Ishikawa (cell line): ENCODE data around the gene SEPTIN1.

Source experiments
- CEBPB ChIP-seq: IDR thresholded peaks from 2 replicates; pipeline ENCODE4 v1.6.1; 2012
- CREB1 ChIP-seq: IDR thresholded peaks from 2 replicates; pipeline ENCODE4 v1.6.1; 2012; ENCODE audit warnings: low read depth
- EGR1 ChIP-seq: IDR thresholded peaks from 2 replicates; pipeline ENCODE4 v1.6.1; 2012
- EP300 ChIP-seq: IDR thresholded peaks from 2 replicates; pipeline ENCODE4 v1.6.1; 2012; ENCODE audit warnings: borderline replicate concordance
- FOXM1 ChIP-seq: IDR thresholded peaks from 2 replicates; pipeline ENCODE4 v1.6.1; 2012; ENCODE audit warnings: low read depth, borderline replicate concordance
- NFIC ChIP-seq: IDR thresholded peaks from 2 replicates; pipeline ENCODE4 v1.6.1; 2012
- RAD21 ChIP-seq: IDR thresholded peaks from 2 replicates; pipeline ENCODE4 v1.6.1; 2012; ENCODE audit warnings: low read depth
- TAF1 ChIP-seq: IDR thresholded peaks from 2 replicates; pipeline ENCODE4 v1.6.1; 2012; ENCODE audit warnings: low read depth, mild to moderate bottlenecking
- TCF12 ChIP-seq: IDR thresholded peaks from 2 replicates; pipeline ENCODE4 v1.6.1; 2012; ENCODE audit warnings: low read depth
- TEAD4 ChIP-seq: IDR thresholded peaks from 2 replicates; pipeline ENCODE4 v1.6.1; 2012
- YY1 ChIP-seq: IDR thresholded peaks from 2 replicates; pipeline ENCODE4 v1.6.1; 2012; ENCODE audit warnings: low read depth
- ZBTB7A ChIP-seq: IDR thresholded peaks from 2 replicates; pipeline ENCODE4 v1.6.1; 2012; ENCODE audit warnings: low read depth
- TF ChIP-seq, protein P1 (sequence below): IDR thresholded peaks from 2 replicates; pipeline ENCODE4 v1.6.1; 2012
- TF ChIP-seq, protein P2 (sequence below): IDR thresholded peaks from 2 replicates; pipeline ENCODE4 v1.6.1; 2012; ENCODE audit warnings: low read depth, mild to moderate bottlenecking
- TF ChIP-seq, protein P3 (sequence below): IDR thresholded peaks from 2 replicates; pipeline ENCODE4 v1.6.1; 2012

The SEPTIN1 gene

DNA sequence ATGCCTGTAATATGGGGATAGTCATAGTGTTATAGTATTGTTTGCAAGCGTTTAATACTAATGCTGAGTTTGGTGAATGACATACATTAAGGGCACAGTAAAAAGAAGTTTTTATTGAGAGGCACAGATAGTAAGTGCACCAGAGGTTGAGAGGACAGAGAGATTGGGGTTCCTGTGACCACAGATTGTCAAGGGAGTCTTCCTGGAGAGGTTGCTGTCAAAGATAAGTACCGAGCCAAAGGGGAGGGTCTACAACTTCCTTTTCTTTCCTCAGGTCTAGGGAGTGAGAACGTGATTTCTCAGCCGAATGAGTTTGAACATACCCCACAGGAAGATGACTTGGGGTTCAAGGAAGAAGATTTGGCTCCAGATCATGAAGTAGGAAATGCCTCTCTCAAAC is 14.7 kb upstream of the SEPTIN1 start:
- TF ChIP-seq, protein P1, sequence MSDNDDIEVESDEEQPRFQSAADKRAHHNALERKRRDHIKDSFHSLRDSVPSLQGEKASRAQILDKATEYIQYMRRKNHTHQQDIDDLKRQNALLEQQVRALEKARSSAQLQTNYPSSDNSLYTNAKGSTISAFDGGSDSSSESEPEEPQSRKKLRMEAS, result no peak
- TF ChIP-seq EP300, result no peak
- no peak for TF ChIP-seq NFIC
- no peak for TF ChIP-seq ZBTB7A
- TF ChIP-seq TAF1, result no peak
- no peak for TF ChIP-seq RAD21
- TF ChIP-seq EGR1, result no peak
- TF ChIP-seq TEAD4, result no peak
- TF ChIP-seq FOXM1, result no peak
- TF ChIP-seq TCF12, result no peak
- TF ChIP-seq, protein P2, sequence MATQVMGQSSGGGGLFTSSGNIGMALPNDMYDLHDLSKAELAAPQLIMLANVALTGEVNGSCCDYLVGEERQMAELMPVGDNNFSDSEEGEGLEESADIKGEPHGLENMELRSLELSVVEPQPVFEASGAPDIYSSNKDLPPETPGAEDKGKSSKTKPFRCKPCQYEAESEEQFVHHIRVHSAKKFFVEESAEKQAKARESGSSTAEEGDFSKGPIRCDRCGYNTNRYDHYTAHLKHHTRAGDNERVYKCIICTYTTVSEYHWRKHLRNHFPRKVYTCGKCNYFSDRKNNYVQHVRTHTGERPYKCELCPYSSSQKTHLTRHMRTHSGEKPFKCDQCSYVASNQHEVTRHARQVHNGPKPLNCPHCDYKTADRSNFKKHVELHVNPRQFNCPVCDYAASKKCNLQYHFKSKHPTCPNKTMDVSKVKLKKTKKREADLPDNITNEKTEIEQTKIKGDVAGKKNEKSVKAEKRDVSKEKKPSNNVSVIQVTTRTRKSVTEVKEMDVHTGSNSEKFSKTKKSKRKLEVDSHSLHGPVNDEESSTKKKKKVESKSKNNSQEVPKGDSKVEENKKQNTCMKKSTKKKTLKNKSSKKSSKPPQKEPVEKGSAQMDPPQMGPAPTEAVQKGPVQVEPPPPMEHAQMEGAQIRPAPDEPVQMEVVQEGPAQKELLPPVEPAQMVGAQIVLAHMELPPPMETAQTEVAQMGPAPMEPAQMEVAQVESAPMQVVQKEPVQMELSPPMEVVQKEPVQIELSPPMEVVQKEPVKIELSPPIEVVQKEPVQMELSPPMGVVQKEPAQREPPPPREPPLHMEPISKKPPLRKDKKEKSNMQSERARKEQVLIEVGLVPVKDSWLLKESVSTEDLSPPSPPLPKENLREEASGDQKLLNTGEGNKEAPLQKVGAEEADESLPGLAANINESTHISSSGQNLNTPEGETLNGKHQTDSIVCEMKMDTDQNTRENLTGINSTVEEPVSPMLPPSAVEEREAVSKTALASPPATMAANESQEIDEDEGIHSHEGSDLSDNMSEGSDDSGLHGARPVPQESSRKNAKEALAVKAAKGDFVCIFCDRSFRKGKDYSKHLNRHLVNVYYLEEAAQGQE, result no peak

DNA sequence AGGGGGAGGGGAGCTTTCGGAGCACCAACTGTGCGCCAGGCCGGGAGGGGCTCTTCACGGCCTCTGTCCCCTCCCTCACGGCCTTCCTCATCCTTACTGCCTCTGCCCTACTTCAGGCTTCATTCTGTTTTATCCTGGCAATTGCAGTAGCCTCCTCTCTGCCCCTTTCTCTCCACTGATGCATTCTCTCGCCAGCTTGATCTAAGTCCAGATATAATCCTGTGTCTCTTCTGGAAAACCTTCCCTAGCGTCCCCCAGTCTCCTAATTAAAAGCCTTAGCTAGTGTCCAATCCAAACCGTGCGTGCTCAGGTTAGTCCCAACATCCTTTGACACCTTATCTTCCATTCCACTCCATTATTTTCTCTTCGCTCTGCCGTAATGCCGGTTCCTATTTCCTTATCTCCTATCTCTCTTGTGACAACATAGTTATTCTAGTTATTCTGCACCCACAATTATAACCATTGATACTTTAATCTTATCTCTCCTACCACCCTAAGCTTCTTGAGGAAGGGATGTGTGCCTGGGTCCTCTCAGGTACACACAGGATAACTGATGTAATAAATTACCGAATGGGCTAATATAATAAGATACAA is 13.7 kb upstream of the SEPTIN1 start:
- no peak for TF ChIP-seq RAD21
- TF ChIP-seq, protein P3, sequence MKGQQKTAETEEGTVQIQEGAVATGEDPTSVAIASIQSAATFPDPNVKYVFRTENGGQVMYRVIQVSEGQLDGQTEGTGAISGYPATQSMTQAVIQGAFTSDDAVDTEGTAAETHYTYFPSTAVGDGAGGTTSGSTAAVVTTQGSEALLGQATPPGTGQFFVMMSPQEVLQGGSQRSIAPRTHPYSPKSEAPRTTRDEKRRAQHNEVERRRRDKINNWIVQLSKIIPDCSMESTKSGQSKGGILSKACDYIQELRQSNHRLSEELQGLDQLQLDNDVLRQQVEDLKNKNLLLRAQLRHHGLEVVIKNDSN, result no peak
- TF ChIP-seq NFIC, result no peak
- no peak for TF ChIP-seq TEAD4
- TF ChIP-seq EGR1, result no peak
- no peak for TF ChIP-seq CREB1
- TF ChIP-seq TCF12, result no peak
- no peak for TF ChIP-seq YY1
- TF ChIP-seq EP300, result no peak
- TF ChIP-seq FOXM1, result no peak
- no peak for TF ChIP-seq TAF1
- TF ChIP-seq, protein P2, result no peak
- TF ChIP-seq, protein P1, result no peak
- TF ChIP-seq CEBPB, result no peak
- TF ChIP-seq ZBTB7A, result no peak

DNA sequence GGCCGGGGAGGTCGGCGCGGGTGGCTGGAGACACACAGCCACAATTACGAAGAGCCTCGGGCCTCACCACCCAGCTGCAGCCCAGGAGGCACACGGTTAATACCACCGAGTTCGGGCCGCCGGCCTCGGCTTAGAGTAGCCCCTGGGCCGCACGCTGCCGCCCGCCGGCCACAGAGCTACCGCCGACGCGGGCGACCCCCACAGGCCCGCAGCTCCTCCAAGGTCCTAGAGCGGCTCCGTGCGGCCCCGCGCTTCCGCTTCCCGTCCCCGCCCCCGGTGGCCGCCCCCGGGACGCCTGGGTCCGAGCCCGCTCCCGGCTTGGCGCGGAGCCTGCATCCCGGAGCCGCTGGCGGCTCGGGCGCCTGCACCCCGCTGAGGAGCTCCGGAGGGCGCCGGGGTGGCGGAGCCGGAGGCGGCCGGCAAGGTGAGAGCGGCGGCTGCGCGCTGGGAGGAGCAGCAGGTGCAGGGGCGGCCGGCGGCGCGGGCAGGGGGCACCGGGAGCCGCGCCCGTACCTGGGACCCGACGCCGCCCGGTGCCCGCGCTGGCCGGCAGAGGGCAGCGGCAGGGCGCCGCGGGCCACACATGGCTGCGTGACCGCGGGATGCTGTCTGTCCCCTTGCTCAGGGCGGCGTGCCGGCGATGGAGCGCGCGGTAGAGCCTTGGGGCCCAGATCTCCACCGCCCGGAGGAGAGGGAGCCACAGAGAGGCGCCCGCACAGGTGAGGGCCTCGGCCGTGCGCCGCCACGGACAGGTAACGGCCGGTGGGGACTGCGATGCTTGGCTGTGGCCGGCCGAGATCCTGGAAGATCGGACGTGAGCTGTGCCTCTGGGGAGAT is 13.0 kb upstream of the SEPTIN1 start, which contains the start of gene ZNF48:
ZNF48 (plus strand) TSS at position 266 of the 837 bp plus-strand sequence; CDS start at position 641, 375 bp downstream.
- TF ChIP-seq NFIC, result peak; percentile 44; the same call in 1 of the 2 replicates
- no peak for TF ChIP-seq CREB1
- peak; percentile 83 for TF ChIP-seq ZBTB7A
- TF ChIP-seq CEBPB, result no peak
- peak; percentile 30 for TF ChIP-seq EP300
- TF ChIP-seq TAF1, result peak; percentile 63; the same call in 1 of the 2 replicates
- TF ChIP-seq EGR1, result peak; percentile 67
- peak; percentile 58; the same call in 1 of the 2 replicates for TF ChIP-seq YY1
- peak; percentile 60; the same call in 1 of the 2 replicates for TF ChIP-seq TCF12
- no peak for TF ChIP-seq TEAD4
- TF ChIP-seq, protein P1, result peak; percentile 60
- TF ChIP-seq RAD21, result peak; percentile 22; the same call in 1 of the 2 replicates

DNA sequence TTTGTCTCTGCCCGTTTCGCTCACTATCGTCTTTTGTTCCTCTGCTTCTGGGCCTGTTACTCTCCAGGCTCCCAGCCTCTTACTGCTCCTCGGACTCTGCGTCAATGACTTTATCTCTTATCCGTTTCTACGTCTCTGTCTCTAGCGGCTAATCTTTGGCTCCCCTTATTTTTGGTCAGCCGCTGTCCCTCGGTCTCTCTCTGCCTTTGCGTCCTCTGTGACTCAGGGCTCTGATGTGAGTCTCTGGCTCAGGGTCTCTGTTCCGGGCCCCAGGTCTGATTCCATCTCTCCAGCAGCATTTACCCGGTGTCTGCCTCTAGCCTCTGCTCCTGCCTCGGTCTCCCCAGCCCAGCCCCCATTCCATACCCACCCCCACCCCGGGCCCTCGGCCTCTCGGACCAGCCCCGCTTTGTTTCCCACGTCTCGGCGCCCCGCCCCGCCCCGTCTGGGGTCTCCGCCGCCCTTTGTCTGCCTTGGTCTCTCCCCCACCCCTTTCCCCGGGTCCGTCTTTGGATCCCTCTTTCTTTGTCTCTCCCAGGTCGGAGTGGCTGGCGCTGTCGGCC is 12.3 kb upstream of the SEPTIN1 start:
- TF ChIP-seq TAF1 (no peak), CREB1 (no peak), ZBTB7A (no peak), TCF12 (no peak), FOXM1 (no peak), CEBPB (no peak), TEAD4 (no peak), YY1 (no peak), EP300 (no peak), EGR1 (no peak)
- TF ChIP-seq, protein P3, result no peak
- TF ChIP-seq, protein P2, result no peak
